ENCODE results near the gene LYZL2. TPM values are rescaled to one million over a fixed set of nuclear protein-coding genes. Genes with fewer than 3 reads are reported as not detected.
"Not testable (repeated sequence)": the region's sequence is repeated elsewhere in the genome, so short reads cannot be mapped to it uniquely, and the experiment has no call there.

LYZL2 gene
- total RNA-seq, 3 donors from 2014 or later = not detected

DNA sequence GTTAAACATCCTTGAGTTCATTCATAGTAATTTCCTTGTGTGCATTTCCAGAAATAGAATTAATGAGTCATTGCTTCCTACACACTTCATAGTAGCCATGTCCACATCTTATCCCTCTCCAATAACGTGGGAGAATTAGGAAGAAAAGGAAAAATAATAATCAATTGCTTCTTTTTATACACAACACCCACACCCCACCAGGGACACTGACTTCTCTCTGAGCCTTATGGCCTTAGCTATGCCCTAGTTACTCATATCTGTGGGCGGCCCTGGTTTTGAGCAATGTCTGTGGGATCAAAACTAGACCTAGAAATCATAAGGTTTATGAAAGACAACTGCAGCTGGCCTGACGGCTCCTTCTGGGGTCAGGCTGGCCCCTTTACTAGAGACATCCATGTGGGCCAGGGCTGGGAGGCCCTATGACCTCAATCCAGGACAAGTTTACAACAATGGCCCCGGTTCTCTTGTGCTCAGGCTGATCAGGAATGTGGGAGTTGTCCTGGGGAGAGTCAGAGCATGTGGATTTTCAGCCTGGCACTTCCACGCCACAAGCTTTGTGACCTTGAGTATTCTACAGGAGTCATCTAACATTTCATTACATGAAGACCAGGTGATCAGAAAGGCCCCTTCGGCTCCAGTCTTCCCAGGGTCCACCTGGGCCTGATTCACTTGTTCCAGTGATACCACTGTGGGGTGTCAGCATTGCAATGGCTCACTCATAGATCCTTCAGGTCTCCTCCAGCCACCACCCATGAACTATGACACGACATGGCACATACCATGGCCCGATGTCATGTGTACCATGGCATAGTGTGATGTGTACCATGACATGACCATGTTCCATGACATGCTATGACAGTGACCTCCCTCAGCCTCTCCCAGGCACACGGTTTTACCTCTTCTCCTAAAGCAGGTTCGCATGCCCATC lies 22.2 kb upstream of the LYZL2 start:
- not testable (repeated sequence) for H3K4me1 Mint-ChIP-seq (ENCODE audit: low read depth); H3K4me3 Mint-ChIP-seq; H3K9me3 Mint-ChIP-seq; H3K36me3 Mint-ChIP-seq (ENCODE audit: insufficient read depth); DNase-seq
- ATAC-seq = peak; percentile 53 to 58
- peaks cover 37% of the 10 kb centered on the region for H3K27me3 Mint-ChIP-seq (ENCODE audit: low read depth)

DNA sequence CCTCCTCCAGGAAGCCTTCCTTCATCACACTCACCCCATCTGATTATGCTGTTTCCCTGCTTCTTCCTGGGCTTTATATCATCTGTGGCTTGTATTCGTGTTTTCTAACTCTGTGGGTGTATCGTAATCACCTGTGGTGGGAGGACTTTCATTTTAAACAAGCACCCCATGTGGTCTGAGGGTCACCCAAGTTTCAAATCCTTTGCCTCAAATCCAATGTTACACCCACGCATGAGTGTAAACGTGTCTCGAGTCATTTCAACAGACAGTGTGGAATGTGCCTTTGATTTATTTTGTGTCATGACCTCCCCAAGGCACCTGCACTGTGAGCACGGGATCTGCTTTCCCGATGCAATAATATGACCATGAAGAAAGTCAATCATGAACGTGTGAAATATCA lies 17.5 kb upstream of the LYZL2 start:
- DNase-seq (no peak), ATAC-seq (peak in 1 of 2 donors; percentile 28)
- Mint-ChIP-seq H3K4me1 (ENCODE audit: low read depth) (peaks cover 4% of the 10 kb centered on the region), H3K9me3 (no peaks in the 10 kb centered on the region), H3K36me3 (ENCODE audit: insufficient read depth) (no peaks in the 10 kb centered on the region), H3K4me3 (no peak overlapping the region), H3K27me3 (ENCODE audit: low read depth) (peaks cover 51% of the 10 kb centered on the region)

DNA sequence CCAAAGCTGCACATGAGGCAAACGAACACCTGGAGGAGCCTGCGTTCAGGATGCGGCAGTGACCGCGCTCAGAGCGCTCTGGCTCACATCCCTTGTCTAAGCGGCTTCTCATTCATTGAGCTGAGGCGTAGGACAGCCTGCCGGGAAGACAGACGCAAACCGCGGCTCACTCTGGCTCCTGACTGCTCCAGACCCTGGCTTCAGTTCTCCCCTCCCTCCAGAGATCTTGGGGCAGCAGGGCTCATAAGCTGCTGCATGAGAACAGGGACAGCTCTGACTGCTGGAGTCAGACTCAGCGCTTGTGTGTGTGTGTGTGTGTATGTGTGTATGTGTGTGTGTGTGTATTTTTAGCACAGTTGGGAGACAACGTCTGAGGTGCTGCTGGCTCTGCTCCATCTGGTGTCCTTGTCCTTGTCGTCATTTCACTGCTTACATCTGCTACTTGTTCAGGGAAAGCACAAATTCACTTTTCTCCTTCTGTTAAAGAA lies 15.8 kb upstream of the LYZL2 start:
- ATAC-seq (peak; percentile 48 to 59), DNase-seq (no peak)
- Mint-ChIP-seq H3K36me3 (ENCODE audit: insufficient read depth) (no peaks in the 10 kb centered on the region), H3K4me1 (ENCODE audit: low read depth) (peaks cover 4% of the 10 kb centered on the region), H3K9me3 (no peaks in the 10 kb centered on the region), H3K27me3 (ENCODE audit: low read depth) (peaks cover 60% of the 10 kb centered on the region), H3K4me3 (no peak overlapping the region)

DNA sequence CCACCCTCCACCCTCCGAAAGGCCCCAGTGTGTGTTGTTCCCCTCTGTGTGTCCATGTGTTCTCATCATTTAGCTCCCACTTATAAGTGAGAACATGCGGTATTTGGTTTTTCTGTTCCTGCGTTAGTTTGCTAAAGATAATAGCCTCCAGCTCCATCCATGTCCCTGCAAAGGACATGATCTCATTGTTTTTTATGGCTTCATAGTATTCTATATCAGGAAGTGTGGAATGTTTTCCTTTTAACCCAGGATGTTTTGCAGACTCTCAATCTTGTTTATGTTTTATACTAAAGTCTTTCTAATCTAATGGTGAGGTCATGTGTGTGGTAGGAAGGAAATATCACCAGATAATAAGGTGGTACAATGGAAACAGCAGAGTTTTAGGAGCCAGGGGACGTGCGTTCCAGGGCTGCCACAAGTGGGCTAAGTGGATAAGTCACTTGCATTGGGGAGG lies 14.9 kb upstream of the LYZL2 start:
- not testable (repeated sequence) for DNase-seq; H3K36me3 Mint-ChIP-seq (ENCODE audit: insufficient read depth); ATAC-seq; H3K9me3 Mint-ChIP-seq; H3K4me3 Mint-ChIP-seq; H3K4me1 Mint-ChIP-seq (ENCODE audit: low read depth)
- peaks cover 59% of the 10 kb centered on the region for H3K27me3 Mint-ChIP-seq (ENCODE audit: low read depth)

DNA sequence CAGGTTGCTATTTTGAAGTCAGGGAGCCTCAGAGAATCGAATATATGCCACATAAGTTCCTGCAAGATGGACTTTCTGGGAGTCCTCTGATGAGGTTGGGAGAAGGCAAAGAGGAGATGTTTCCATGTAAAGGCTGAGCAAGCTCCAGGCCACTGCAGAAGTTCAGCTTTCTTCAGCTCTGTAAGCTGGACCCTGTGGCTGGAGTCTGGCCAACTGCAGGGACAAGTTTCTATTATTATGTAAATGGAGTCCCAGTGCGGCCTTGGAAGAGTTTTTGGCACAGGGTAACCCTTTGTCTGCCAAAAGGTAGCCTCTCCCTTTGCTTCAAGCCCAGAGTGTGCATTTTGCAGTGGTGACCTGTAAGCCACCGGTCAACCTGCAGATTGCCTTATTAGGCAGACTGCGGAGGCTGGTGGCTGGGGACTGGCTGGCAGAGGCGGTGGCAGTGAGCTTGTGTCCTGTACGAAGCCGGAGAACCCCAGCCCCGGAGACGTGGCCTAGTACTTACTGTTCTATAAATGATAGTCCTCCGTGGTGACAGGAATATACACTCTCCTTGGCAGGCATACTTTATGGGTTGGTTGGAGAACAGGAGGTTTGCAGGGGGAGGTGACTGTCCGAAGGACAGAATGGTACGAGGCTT lies 14.1 kb upstream of the LYZL2 start:
- not testable (repeated sequence) for H3K36me3 Mint-ChIP-seq (ENCODE audit: insufficient read depth); DNase-seq; ATAC-seq; H3K4me3 Mint-ChIP-seq; H3K4me1 Mint-ChIP-seq (ENCODE audit: low read depth); H3K9me3 Mint-ChIP-seq
- peaks cover 57% of the 10 kb centered on the region for H3K27me3 Mint-ChIP-seq (ENCODE audit: low read depth)

DNA sequence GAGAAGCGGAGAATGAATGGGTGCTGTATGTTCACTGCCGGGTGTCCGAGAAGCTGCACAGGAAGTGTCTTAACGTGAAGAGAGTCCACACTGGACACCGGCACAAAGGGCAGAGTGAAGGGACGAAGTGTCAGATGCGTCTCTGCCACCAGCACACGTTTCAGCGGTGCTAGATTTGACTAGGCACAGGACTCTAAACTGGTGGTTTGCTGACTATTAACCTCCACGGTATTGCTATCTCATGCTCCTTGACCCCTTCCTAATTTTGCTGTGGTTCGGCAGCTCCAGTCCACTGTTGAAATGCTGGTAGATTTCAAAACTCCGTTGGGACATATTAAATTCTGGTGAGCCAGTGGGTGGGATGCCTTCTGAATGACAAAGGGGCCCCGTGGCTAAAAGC lies 13.3 kb upstream of the LYZL2 start:
- not testable (repeated sequence) for H3K4me1 Mint-ChIP-seq (ENCODE audit: low read depth); H3K9me3 Mint-ChIP-seq; H3K36me3 Mint-ChIP-seq (ENCODE audit: insufficient read depth); DNase-seq; H3K4me3 Mint-ChIP-seq; ATAC-seq
- H3K27me3 Mint-ChIP-seq (ENCODE audit: low read depth) = peaks cover 57% of the 10 kb centered on the region

DNA sequence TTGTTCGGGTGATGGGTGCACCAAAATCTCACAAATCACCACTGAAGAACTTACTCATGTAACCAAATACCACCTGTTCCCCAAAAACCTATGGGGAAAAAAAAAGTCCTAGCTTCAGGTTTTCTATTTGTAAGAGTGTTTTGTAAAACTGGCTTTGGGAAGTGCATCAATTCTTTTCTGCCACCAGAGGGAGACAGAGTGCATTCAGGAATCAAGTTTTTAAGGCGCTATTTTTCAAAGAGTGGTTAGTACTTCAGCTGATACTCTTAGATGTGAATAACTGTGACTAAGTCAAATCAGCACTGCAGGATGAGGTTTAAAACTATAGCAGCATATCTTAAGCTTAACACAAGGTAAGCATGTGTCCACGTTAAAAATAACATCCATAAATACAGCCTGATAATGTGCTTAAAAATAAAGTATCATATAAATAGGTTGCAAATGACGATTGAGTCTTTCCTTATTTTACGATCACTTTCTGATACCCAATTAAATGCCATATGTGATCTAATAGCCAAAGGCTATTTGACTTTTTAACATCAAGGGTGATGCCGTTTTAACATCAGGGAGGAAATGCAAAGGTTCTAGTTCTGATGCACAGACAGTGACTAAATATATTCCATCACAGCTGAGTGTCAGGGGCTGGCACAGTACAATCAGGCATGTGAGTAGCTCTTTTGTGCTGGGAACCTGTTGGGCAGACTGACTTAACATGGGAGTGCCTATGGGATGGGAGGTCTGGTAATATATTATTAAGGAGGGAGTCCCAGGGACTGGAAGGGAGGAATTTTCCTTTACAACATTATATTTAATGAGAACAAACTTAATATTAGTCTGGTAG lies 10.6 kb upstream of the LYZL2 start:
- H3K36me3 Mint-ChIP-seq (ENCODE audit: insufficient read depth) = no peaks in the 10 kb centered on the region
- no peaks in the 10 kb centered on the region for H3K4me1 Mint-ChIP-seq (ENCODE audit: low read depth)
- peak; percentile 25 to 27 for ATAC-seq
- DNase-seq = no peak
- peaks cover 36% of the 10 kb centered on the region for H3K27me3 Mint-ChIP-seq (ENCODE audit: low read depth)
- H3K9me3 Mint-ChIP-seq = no peaks in the 10 kb centered on the region
- H3K4me3 Mint-ChIP-seq = no peak overlapping the region

DNA sequence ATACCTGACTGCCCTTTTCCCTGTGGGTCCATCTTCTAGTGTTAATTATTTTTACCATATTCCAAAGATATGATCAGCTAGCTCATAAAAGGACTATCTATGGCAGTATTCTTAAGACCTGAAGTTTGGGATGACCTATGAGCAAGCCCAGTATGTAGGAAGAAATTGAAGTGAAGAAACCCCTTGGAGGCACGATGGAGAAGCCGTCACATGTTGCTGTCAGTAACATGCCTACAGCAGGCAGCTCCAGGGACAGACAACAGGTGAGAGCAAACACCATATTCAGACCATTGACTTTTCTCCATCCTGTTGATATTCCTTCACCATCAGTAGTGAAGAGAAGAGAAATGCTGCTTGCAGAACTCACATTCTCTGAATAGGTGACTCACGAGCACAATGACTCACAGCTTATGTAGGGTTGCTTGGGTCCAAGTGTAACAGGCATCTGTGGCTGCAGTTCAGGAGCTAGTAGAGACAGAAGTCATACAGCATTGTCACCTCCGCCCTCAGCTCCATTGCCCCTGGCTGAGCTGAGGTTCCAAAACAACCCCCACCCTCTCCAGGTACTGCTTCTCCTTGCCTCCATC lies 8.4 kb upstream of the LYZL2 start:
- DNase-seq (no peak), ATAC-seq (peak; percentile 76 to 78)
- no peaks in the 10 kb centered on the region for H3K9me3 Mint-ChIP-seq
- no peaks in the 10 kb centered on the region for H3K4me1 Mint-ChIP-seq (ENCODE audit: low read depth)
- H3K4me3 Mint-ChIP-seq = no peak overlapping the region
- H3K36me3 Mint-ChIP-seq (ENCODE audit: insufficient read depth) = no peaks in the 10 kb centered on the region
- peaks cover 35% of the 10 kb centered on the region for H3K27me3 Mint-ChIP-seq (ENCODE audit: low read depth)

GRCh38 chr10:30631188-30631587 lies 1.6 kb upstream of the LYZL2 start:
- H3K9me3 Mint-ChIP-seq = no peaks in the 10 kb centered on the region
- ATAC-seq = no peak
- H3K4me3 Mint-ChIP-seq = no peak overlapping the region
- H3K4me1 Mint-ChIP-seq (ENCODE audit: low read depth) = no peaks in the 10 kb centered on the region
- no peak for DNase-seq
- H3K36me3 Mint-ChIP-seq (ENCODE audit: insufficient read depth) = no peaks in the 10 kb centered on the region
- peaks cover 23% of the 10 kb centered on the region for H3K27me3 Mint-ChIP-seq (ENCODE audit: low read depth)

- no peak for DNase-seq
- no peak for ATAC-seq
- no peaks in the 10 kb centered on the region for H3K4me1 Mint-ChIP-seq (ENCODE audit: low read depth)
- H3K36me3 Mint-ChIP-seq (ENCODE audit: insufficient read depth) = no peaks in the 10 kb centered on the region
- no peak overlapping the region for H3K4me3 Mint-ChIP-seq
- H3K9me3 Mint-ChIP-seq = no peaks in the 10 kb centered on the region
- H3K27me3 Mint-ChIP-seq (ENCODE audit: low read depth) = peaks cover 23% of the 10 kb centered on the region
These were observed 1.0 kb upstream of the LYZL2 start for GRCh38 chr10:30630571-30630970.

GRCh38 chr10:30628576-30628975 lies 977 bp downstream of the LYZL2 start:
- not testable (repeated sequence) for H3K4me1 Mint-ChIP-seq (ENCODE audit: low read depth); DNase-seq; H3K9me3 Mint-ChIP-seq; H3K4me3 Mint-ChIP-seq; H3K36me3 Mint-ChIP-seq (ENCODE audit: insufficient read depth); ATAC-seq
- peaks cover 10% of the 10 kb centered on the region for H3K27me3 Mint-ChIP-seq (ENCODE audit: low read depth)

DNA sequence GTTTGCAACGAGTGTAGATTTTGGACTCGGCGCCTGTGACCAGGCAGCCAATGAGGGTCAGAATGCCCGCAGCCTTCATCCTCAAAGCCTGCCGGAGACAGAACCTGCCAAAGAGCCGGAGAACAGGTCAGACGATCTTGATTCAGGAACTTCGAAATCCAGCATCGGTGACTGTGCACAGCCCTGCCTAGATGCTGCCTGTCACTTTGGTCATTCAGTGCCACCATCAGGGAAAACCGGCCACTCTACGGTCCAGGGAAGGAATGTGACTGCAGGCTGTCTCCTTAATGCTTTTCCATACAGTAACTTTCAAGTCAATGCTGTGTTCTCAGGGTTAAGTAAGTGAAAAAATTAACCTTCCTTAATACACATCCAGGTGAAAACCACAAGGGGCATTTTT lies 2.7 kb downstream of the LYZL2 start:
- H3K4me3 Mint-ChIP-seq; ATAC-seq; H3K4me1 Mint-ChIP-seq (ENCODE audit: low read depth); H3K36me3 Mint-ChIP-seq (ENCODE audit: insufficient read depth); DNase-seq; H3K27me3 Mint-ChIP-seq (ENCODE audit: low read depth); H3K9me3 Mint-ChIP-seq: not testable (repeated sequence)

- not testable (repeated sequence) for H3K4me1 Mint-ChIP-seq (ENCODE audit: low read depth); H3K9me3 Mint-ChIP-seq; H3K27me3 Mint-ChIP-seq (ENCODE audit: low read depth); ATAC-seq; DNase-seq; H3K36me3 Mint-ChIP-seq (ENCODE audit: insufficient read depth); H3K4me3 Mint-ChIP-seq
These were observed 3.4 kb downstream of the LYZL2 start for GRCh38 chr10:30626196-30626595.

DNA sequence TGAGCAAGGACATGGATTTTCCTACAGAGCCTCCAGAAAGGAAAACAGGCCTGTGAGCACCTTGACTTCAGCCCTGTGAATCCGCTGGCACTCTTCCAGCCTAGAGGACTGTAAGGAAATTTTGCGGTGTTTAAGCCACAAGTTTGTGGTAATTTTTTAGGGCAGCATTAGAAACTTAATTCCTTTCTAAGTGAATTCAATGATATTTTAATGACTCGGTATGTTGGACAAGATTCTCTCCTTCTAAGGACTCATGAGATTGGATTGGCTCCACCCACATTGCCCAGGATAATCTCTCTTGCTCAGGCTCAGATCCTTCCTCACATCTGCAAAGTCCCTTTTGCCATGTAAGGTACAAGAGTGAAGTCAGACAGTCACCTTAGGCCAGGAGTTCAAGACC lies 4.5 kb downstream of the LYZL2 start:
- H3K4me3 Mint-ChIP-seq = no peak overlapping the region
- H3K9me3 Mint-ChIP-seq = no peaks in the 10 kb centered on the region
- no peaks in the 10 kb centered on the region for H3K4me1 Mint-ChIP-seq (ENCODE audit: low read depth)
- H3K27me3 Mint-ChIP-seq (ENCODE audit: low read depth) = peaks cover 5% of the 10 kb centered on the region
- ATAC-seq (no peak), DNase-seq (no peak)
- no peaks in the 10 kb centered on the region for H3K36me3 Mint-ChIP-seq (ENCODE audit: insufficient read depth)

Data from activated T-cell treated with anti-CD3 and anti-CD28 coated beads, Interleukin-2, amount 50 U/mL, for 4 hours (primary cell).